ENCODE data around the gene SYNPO2. TPM values are rescaled to one million over a fixed set of nuclear protein-coding genes. Genes with fewer than 3 reads are reported as not detected.

Gene SYNPO2
- total and polyA plus RNA-seq, 10 of the 15 experiments (the other 5 are each of a cell fraction or from before 2014, with no cell fraction given) = 0.04 to 0.34 (median 0.28) TPM

GRCh38 chr4:119030536-119030890 lies 141.9 kb downstream of the SYNPO2 start:
- WGBS (ENCODE audit: insufficient coverage, insufficient replicate concordance, low lambda C conversion rate, missing lambda C conversion rate) = 47% methylated on average over 11 of the region's 12 CpGs
- ChIA-PET POLR2A (no interaction called here), CTCF (interaction anchor here (4.7 kb wide), 1 partner anchor 10 kb away, joined by 24 read pairs; no protein-coding TSS in a partner anchor), RAD21 (ENCODE audit: unreplicated experiment) (interaction anchor here (0.6 to 1.2 kb wide), 2 partner anchors 10 to 147 kb away, joined by 3 to 4 read pairs; no protein-coding TSS in a partner anchor), SMC1A (ENCODE audit: uncharacterized antibody, unreplicated experiment) (no interaction called here)
- no peak overlapping the region for H3K4me3 ChIP-seq
- no peaks in the 10 kb centered on the region for H3K9me3 ChIP-seq (replicated peaks; ENCODE audit: control insufficient read depth, insufficient read depth, low read length)
- intact Hi-C loops (cut with micrococcal nuclease; ENCODE audit: unreplicated experiment) = no loop called here
- no peaks in the 10 kb centered on the region for H3K27me3 ChIP-seq (replicated peaks in 1 of 2; ENCODE audit: control insufficient read depth in 2 of 2, insufficient read depth in 2 of 2, low read length in 1 of 2)
- H3K27ac ChIP-seq (ENCODE audit: control insufficient read depth, insufficient read depth) = no peak overlapping the region
- no peak overlapping the region for H3K4me2 ChIP-seq (ENCODE audit: control insufficient read depth, insufficient read depth)
- H3K79me2 ChIP-seq (ENCODE audit: control insufficient read depth, insufficient read depth, low read length) = no peaks in the 10 kb centered on the region
- no peaks in the 10 kb centered on the region for H4K20me1 ChIP-seq (ENCODE audit: control insufficient read depth, insufficient read depth)
- in situ Hi-C loops (cut with MboI) = no loop called here
- H3K4me1 ChIP-seq (ENCODE audit: control insufficient read depth, insufficient read depth, low read length) = no peaks in the 10 kb centered on the region; the same call in 1 of the 2 replicates
- DNase-seq (ENCODE audit: low read depth, low spot score) (no peak), ATAC-seq (no peak), FAIRE-seq (no peak)
- no peaks in the 10 kb centered on the region for H3K36me3 ChIP-seq (ENCODE audit: control insufficient read depth in 2 of 2, insufficient read depth in 2 of 2, low read length in 1 of 2)
- no peak overlapping the region for H3K9ac ChIP-seq (ENCODE audit: control insufficient read depth, insufficient read depth, low read length)
- no TSS peak for BruUV-seq (replicated peaks)
- H2AFZ ChIP-seq (ENCODE audit: control insufficient read depth, low read depth, low read length) = no peak overlapping the region
- TF ChIP-seq ATF3 (IDR thresholded peaks at IDR 0.05; ENCODE audit: borderline replicate concordance, extremely low read depth, low read depth, low read length) = no peak
- TF ChIP-seq MYB (IDR thresholded peaks at IDR 0.05; ENCODE audit: borderline replicate concordance, low read depth, low read length) = no peak
- TF ChIP-seq ZNF592 (IDR thresholded peaks at IDR 0.05) = no peak
- TF ChIP-seq FOXM1 (IDR thresholded peaks at IDR 0.05; ENCODE audit: low read depth, low read length) = no peak
- TF ChIP-seq ZNF207 (IDR thresholded peaks at IDR 0.05; ENCODE audit: borderline replicate concordance) = no peak
- TF ChIP-seq CHD2 (IDR thresholded peaks at IDR 0.05; ENCODE audit: borderline replicate concordance, low read depth, low read length) = no peak
- TF ChIP-seq YY1 (IDR thresholded peaks at IDR 0.05; ENCODE audit: low read depth, low read length) = no peak
- TF ChIP-seq BRCA1 (IDR thresholded peaks at IDR 0.05; ENCODE audit: low read depth, low read length) = no peak
- no peak for TF ChIP-seq MEF2B (IDR thresholded peaks at IDR 0.05; ENCODE audit: partially characterized antibody, poor library complexity, severe bottlenecking)
- TF ChIP-seq HSF1 (IDR thresholded peaks at IDR 0.05; ENCODE audit: low read depth, low read length) = no peak
- TF ChIP-seq ZBTB4 (CRISPR knock-in tag; IDR thresholded peaks at IDR 0.05) = no peak
- TF ChIP-seq RUNX3 (IDR thresholded peaks at IDR 0.05; ENCODE audit: low read length) = no peak
- no peak for TF ChIP-seq SPI1 (IDR thresholded peaks at IDR 0.05; ENCODE audit: borderline replicate concordance, insufficient read depth, low read depth, low read length)
- no peak for TF ChIP-seq RFX5 (IDR thresholded peaks at IDR 0.05; ENCODE audit: low read depth, low read length)
- TF ChIP-seq SMARCA5 (IDR thresholded peaks at IDR 0.05) = no peak

Measured in GM12878 (cell line).